Mesenchymal stem cell (in vitro differentiated cells and primary cell): ENCODE measurements around the gene RERE.

Experiments
- DNase-seq: peaks from one replicate; pipeline ENCODE4 v3.0.0-alpha.2; 2013
- H2AFZ ChIP-seq: one replicate; pipeline ENCODE4 v1.6.1; 2013; ENCODE audit warnings: low read depth, mild to moderate bottlenecking, control low read depth, inconsistent platforms, low read length, moderate library complexity
- H2AK5ac ChIP-seq: 2 replicates; pipeline ENCODE4 v1.6.1; 2013; ENCODE audit warnings: low read length, moderate library complexity, mild to moderate bottlenecking, inconsistent platforms; ENCODE audit not compliant: severe bottlenecking
- H2BK120ac ChIP-seq: one replicate; pipeline ENCODE4 v1.6.1; 2013; ENCODE audit warnings: low read depth, mild to moderate bottlenecking, inconsistent platforms, low read length, moderate library complexity
- H2BK12ac ChIP-seq, 2 experiments: one replicate each; pipeline ENCODE4 v1.6.1; 2013; ENCODE audit warnings: inconsistent platforms in 2 of 2, low read length in 2 of 2, mild to moderate bottlenecking in 2 of 2, moderate library complexity in 2 of 2, control low read depth in 1 of 2
- H2BK15ac ChIP-seq: one replicate; pipeline ENCODE4 v1.6.1; 2013; ENCODE audit warnings: mild to moderate bottlenecking, low read depth, inconsistent platforms; ENCODE audit not compliant: poor library complexity, severe bottlenecking
- H2BK5ac ChIP-seq: 2 replicates; pipeline ENCODE4 v1.6.1; 2013; ENCODE audit warnings: low read depth, mild to moderate bottlenecking, low read length, control low read depth, inconsistent platforms; ENCODE audit not compliant: poor library complexity, severe bottlenecking
- H3K14ac ChIP-seq, 2 experiments: one replicate each; pipeline ENCODE4 v1.6.1; 2013; ENCODE audit warnings: inconsistent platforms in 2 of 2, low read length in 2 of 2, control low read depth in 1 of 2, mild to moderate bottlenecking in 1 of 2, moderate library complexity in 1 of 2
- H3K18ac ChIP-seq, 2 experiments: one replicate each; pipeline ENCODE4 v1.6.1; 2013; ENCODE audit warnings: inconsistent platforms in 2 of 2, low read length in 2 of 2, control low read depth in 1 of 2, low read depth in 1 of 2, mild to moderate bottlenecking in 1 of 2
- H3K23ac ChIP-seq, 2 experiments: one replicate each; pipeline ENCODE4 v1.6.1; 2013; ENCODE audit warnings: inconsistent platforms in 2 of 2, low read length in 2 of 2, mild to moderate bottlenecking in 2 of 2, moderate library complexity in 2 of 2, control low read depth in 1 of 2
- H3K27ac ChIP-seq: 2 replicates; pipeline ENCODE4 v1.5.1; 2013; ENCODE audit warnings: mild to moderate bottlenecking, moderate library complexity, low read length, control low read depth, inconsistent platforms; ENCODE audit not compliant: poor library complexity, severe bottlenecking
- H3K27me3 ChIP-seq, 2 experiments: 2 replicates each; pipeline versions ENCODE4 v1.6.1 to v1.7.0; 2013; ENCODE audit warnings: low read length in 2 of 2, mild to moderate bottlenecking in 2 of 2, moderate library complexity in 2 of 2, control low read depth in 1 of 2, inconsistent platforms in 1 of 2; ENCODE audit not compliant: control insufficient read depth in 1 of 2, insufficient read depth in 1 of 2
- H3K36me3 ChIP-seq, 2 experiments: 2 replicates each; pipeline versions ENCODE4 v1.6.1 to v1.7.0; 2013; ENCODE audit warnings: low read length in 2 of 2, control low read depth in 1 of 2, inconsistent platforms in 1 of 2, low read depth in 1 of 2, mild to moderate bottlenecking in 1 of 2; ENCODE audit not compliant: insufficient read depth in 2 of 2, control insufficient read depth in 1 of 2
- H3K4ac ChIP-seq, 2 experiments: one replicate each; pipeline ENCODE4 v1.6.1; 2013; ENCODE audit warnings: inconsistent platforms in 2 of 2, low read length in 2 of 2, mild to moderate bottlenecking in 2 of 2, moderate library complexity in 2 of 2, control low read depth in 1 of 2, low read depth in 1 of 2
- H3K4me1 ChIP-seq: 2 replicates; pipeline ENCODE4 v1.6.1; 2013; ENCODE audit warnings: low read depth, low read length, control low read depth; ENCODE audit not compliant: control insufficient read depth, insufficient read depth
- H3K4me2 ChIP-seq: 2 replicates; pipeline ENCODE4 v1.6.1; 2013; ENCODE audit warnings: low read length, mild to moderate bottlenecking, inconsistent platforms; ENCODE audit not compliant: poor library complexity, severe bottlenecking
- H3K4me3 ChIP-seq, 2 experiments: 2 replicates each; pipeline versions ENCODE4 v1.5.1 to v1.7.0; 2013; ENCODE audit warnings: low read length in 2 of 2, mild to moderate bottlenecking in 2 of 2, control low read depth in 1 of 2, low read depth in 1 of 2; ENCODE audit not compliant: insufficient read depth in 1 of 2
- H3K79me1 ChIP-seq: replicated peaks from 2 replicates; pipeline ENCODE4 v1.6.1; 2013; ENCODE audit warnings: mild to moderate bottlenecking, control low read depth, low read length, inconsistent platforms; ENCODE audit not compliant: poor library complexity, severe bottlenecking
- H3K9ac ChIP-seq: 2 replicates; pipeline ENCODE4 v1.7.0; 2013; ENCODE audit warnings: mild to moderate bottlenecking, low read length, moderate library complexity
- H3K9me3 ChIP-seq: 2 replicates; pipeline ENCODE4 v1.7.0; 2013; ENCODE audit warnings: mild to moderate bottlenecking, low read length; ENCODE audit not compliant: control insufficient read depth
- H4K8ac ChIP-seq: one replicate; pipeline ENCODE4 v1.6.1; 2013; ENCODE audit warnings: inconsistent platforms, mild to moderate bottlenecking, low read length, moderate library complexity
- H4K91ac ChIP-seq: one replicate; pipeline ENCODE4 v1.6.1; 2013; ENCODE audit warnings: mild to moderate bottlenecking, low read length, inconsistent platforms
- WGBS: methylation state at CpG from one replicate; pipeline ENCODE4 v1.1.7; 2013; ENCODE audit warnings: mixed read lengths; 5-methylcytosine and 5-hydroxymethylcytosine counted together

Gene RERE

GRCh38 chr1:8578132-8578877, 239.1 kb downstream of the RERE start:
- Histone ChIP-seq H3K27me3 (no peaks in the 10 kb centered on the region), H3K4me1 (no peaks in the 10 kb centered on the region)

GRCh38 chr1:8574985-8575384, 242.5 kb downstream of the RERE start:
- Histone ChIP-seq H4K91ac (no peak overlapping the region), H3K14ac (no peak overlapping the region)

More at GRCh38 chr1:8578132-8578877, 239.1 kb downstream of the RERE start:
- WGBS: 97% methylated on average over 1 of the region's 2 CpGs
- Histone ChIP-seq H3K4me2 (no peak overlapping the region), H3K23ac (no peak overlapping the region), H4K91ac (no peak overlapping the region), H3K27ac (no peak overlapping the region), H3K36me3 (peaks cover 0 to 3% of the 10 kb centered on the region in 2 experiments), H2BK15ac (no peak overlapping the region), H3K4me3 (no peak overlapping the region), H4K8ac (no peak overlapping the region), H3K9ac (no peak overlapping the region), H2BK12ac (no peak overlapping the region), H2AK5ac (no peak overlapping the region), H3K79me1 (peaks cover 15% of the 10 kb centered on the region), H3K14ac (no peak overlapping the region), H3K18ac (no peak overlapping the region), H2BK120ac (no peak overlapping the region), H2AFZ (no peak overlapping the region), H2BK5ac (no peak overlapping the region), H3K9me3 (no peaks in the 10 kb centered on the region), H3K4ac (no peak overlapping the region)
- DNase-seq: no peak

GRCh38 chr1:8572106-8572505, 245.3 kb downstream of the RERE start:
- Histone ChIP-seq H3K4me3 (no peak overlapping the region), H2BK12ac (no peak overlapping the region), H3K79me1 (peaks cover 9% of the 10 kb centered on the region), H2AFZ (no peak overlapping the region), H3K27me3 (no peaks in the 10 kb centered on the region), H2BK120ac (no peak overlapping the region), H3K4ac (no peak overlapping the region), H3K36me3 (no peaks in the 10 kb centered on the region), H4K91ac (no peak overlapping the region), H3K4me1 (no peaks in the 10 kb centered on the region), H3K9ac (peak overlapping the region; percentile 84), H2BK15ac (no peak overlapping the region), H3K14ac (no peak overlapping the region), H3K23ac (no peak overlapping the region), H3K4me2 (no peak overlapping the region), H2AK5ac (no peak overlapping the region), H3K27ac (no peak overlapping the region), H3K18ac (no peak overlapping the region), H2BK5ac (no peak overlapping the region), H3K9me3 (no peaks in the 10 kb centered on the region), H4K8ac (no peak overlapping the region)
- WGBS: no CpG with 5 or more reads among the region's 1 CpG
- no peak for DNase-seq

More at GRCh38 chr1:8574985-8575384, 242.5 kb downstream of the RERE start:
- H2BK12ac ChIP-seq: no peak overlapping the region
- peaks cover 7% of the 10 kb centered on the region for H3K79me1 ChIP-seq
- H3K4me2 ChIP-seq: no peak overlapping the region
- H2BK5ac ChIP-seq: no peak overlapping the region
- H2AK5ac ChIP-seq: no peak overlapping the region
- no peak overlapping the region for H3K4ac ChIP-seq
- H3K23ac ChIP-seq: no peak overlapping the region
- H2BK15ac ChIP-seq: no peak overlapping the region
- no peak overlapping the region for H3K9ac ChIP-seq
- H2AFZ ChIP-seq: no peak overlapping the region
- DNase-seq: no peak
- H3K4me3 ChIP-seq: no peak overlapping the region
- WGBS: 100% methylated on average over 1 of the region's 5 CpGs
- no peaks in the 10 kb centered on the region for H3K4me1 ChIP-seq
- no peak overlapping the region for H2BK120ac ChIP-seq
- H3K36me3 ChIP-seq: peaks cover 0 to 3% of the 10 kb centered on the region in 2 experiments
- no peak overlapping the region for H3K27ac ChIP-seq
- H3K27me3 ChIP-seq: no peaks in the 10 kb centered on the region
- H3K9me3 ChIP-seq: no peaks in the 10 kb centered on the region
- no peak overlapping the region for H3K18ac ChIP-seq
- no peak overlapping the region for H4K8ac ChIP-seq

- no peak overlapping the region for H2AFZ ChIP-seq
- H3K9me3 ChIP-seq: no peaks in the 10 kb centered on the region
- H3K14ac ChIP-seq: no peak overlapping the region
- H4K91ac ChIP-seq: no peak overlapping the region
- peak overlapping the region; percentile 84 for H3K9ac ChIP-seq
- H2BK5ac ChIP-seq: no peak overlapping the region
- 10% methylated on average over 3 of the region's 5 CpGs for WGBS
- H2BK12ac ChIP-seq: no peak overlapping the region
- no peak overlapping the region for H3K4me2 ChIP-seq
- H3K27ac ChIP-seq: no peak overlapping the region
- peak; percentile 60 for DNase-seq
- peaks cover 13% of the 10 kb centered on the region for H3K79me1 ChIP-seq
- no peak overlapping the region for H2BK15ac ChIP-seq
- H3K23ac ChIP-seq: no peak overlapping the region
- H3K4me3 ChIP-seq: peak overlapping the region in 1 of 2 experiments; percentile 25
- H3K4ac ChIP-seq: no peak overlapping the region
- no peak overlapping the region for H2BK120ac ChIP-seq
- no peak overlapping the region for H2AK5ac ChIP-seq
- H4K8ac ChIP-seq: no peak overlapping the region
- H3K18ac ChIP-seq: no peak overlapping the region
- H3K36me3 ChIP-seq: no peaks in the 10 kb centered on the region
- H3K4me1 ChIP-seq: no peaks in the 10 kb centered on the region
- H3K27me3 ChIP-seq: no peaks in the 10 kb centered on the region
Measured at GRCh38 chr1:8571200-8571984, 246.0 kb downstream of the RERE start.
